PC-3 (cell line): ENCODE results near the gene PADI1.

Source experiments
- CTCF ChIP-seq: fragments of 300-600 bp; sonication (generic); conservative IDR thresholded peaks from 2 replicates; pipeline ENCODE4 v1.5.1; 2017; ENCODE audit warnings: antibody characterized with exemption, low read depth, mild to moderate bottlenecking, low read length
- EZH2 ChIP-seq: fragments of 300-600 bp; sonication (generic); IDR thresholded peaks from one replicate; pipeline ENCODE4 v1.6.1; 2017; ENCODE audit warnings: antibody characterized with exemption, mild to moderate bottlenecking, low read length; ENCODE audit not compliant: unreplicated experiment

GRCh38 chr1:17183388-17184160 is 21.4 kb upstream of the PADI1 start:
- TF ChIP-seq CTCF, result no peak
- no peak for TF ChIP-seq EZH2
